ENCODE results near the gene PRRX2.

DNA sequence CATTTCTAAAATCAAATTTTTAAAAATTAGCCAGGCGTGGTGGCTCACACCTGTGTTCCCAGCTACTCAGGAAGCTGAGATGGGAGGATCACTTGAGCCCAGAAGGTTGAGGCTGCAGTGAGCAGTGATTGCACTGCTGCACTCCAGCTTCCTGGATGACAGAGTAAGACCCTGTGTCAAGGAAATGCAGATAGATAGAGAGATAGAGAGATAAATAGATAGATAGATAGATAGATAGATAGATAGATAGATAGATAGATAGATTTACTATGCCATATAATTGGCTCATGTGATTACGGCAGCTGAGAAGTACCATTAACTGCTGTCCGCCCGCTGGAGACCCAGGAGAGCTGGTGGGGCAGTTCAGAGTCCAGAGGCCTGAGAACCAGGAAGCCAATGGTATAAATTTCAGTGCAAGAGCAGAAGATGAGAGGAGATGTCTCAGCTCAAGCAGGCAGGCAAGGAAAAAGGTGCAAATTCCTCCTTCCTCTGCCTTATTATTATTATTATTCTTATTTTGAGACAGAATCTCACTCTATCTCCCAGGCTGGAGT, 100.4 kb downstream of the PRRX2 start:
- TF ChIP-seq, protein P1, sequence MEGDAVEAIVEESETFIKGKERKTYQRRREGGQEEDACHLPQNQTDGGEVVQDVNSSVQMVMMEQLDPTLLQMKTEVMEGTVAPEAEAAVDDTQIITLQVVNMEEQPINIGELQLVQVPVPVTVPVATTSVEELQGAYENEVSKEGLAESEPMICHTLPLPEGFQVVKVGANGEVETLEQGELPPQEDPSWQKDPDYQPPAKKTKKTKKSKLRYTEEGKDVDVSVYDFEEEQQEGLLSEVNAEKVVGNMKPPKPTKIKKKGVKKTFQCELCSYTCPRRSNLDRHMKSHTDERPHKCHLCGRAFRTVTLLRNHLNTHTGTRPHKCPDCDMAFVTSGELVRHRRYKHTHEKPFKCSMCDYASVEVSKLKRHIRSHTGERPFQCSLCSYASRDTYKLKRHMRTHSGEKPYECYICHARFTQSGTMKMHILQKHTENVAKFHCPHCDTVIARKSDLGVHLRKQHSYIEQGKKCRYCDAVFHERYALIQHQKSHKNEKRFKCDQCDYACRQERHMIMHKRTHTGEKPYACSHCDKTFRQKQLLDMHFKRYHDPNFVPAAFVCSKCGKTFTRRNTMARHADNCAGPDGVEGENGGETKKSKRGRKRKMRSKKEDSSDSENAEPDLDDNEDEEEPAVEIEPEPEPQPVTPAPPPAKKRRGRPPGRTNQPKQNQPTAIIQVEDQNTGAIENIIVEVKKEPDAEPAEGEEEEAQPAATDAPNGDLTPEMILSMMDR (IDR thresholded peaks at IDR 0.05) = no peak
- TF ChIP-seq POLR2AphosphoS5 (IDR thresholded peaks at IDR 0.05) (no peak), EP300 (IDR thresholded peaks at IDR 0.05) (no peak)

Measured in sigmoid colon (tissue), 4 donors.